GM23248 (cell line): Measurements from ENCODE around the gene MYLK.

Experiments used
- EZH2 ChIP-seq: fragments of 200-600 bp; sonication (generic); IDR thresholded peaks from 2 replicates; pipeline ENCODE4 v1.6.1; 2018; ENCODE audit warnings: antibody characterized with exemption, mild to moderate bottlenecking; ENCODE audit not compliant: insufficient read depth, poor library complexity, severe bottlenecking
- EZH2phosphoT487 ChIP-seq: fragments of 200-600 bp; sonication (generic); IDR thresholded peaks from 2 replicates; pipeline ENCODE4 v1.6.1; 2018; ENCODE audit warnings: antibody characterized with exemption, moderate library complexity, mild to moderate bottlenecking, low read depth; ENCODE audit not compliant: insufficient read depth

DNA sequence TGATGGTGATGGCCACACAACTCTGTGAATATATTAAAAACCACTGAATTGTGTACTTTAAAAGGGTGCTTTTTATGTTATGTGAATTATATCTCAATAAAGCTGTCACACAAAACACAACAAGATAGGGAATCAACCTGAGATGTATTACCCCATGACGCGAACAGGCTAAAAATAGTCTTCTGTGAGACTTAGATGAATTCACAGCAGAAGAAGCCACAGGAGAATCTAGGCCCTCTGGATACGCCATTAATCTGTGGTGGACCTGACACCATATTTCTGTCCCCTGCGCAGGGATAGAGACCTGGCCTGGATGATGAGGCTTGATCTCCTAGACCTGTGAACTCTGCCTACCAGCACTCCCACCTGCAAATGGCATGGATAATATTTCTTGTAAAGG lies 153.3 kb downstream of the MYLK start:
- TF ChIP-seq EZH2: no peak
- TF ChIP-seq EZH2phosphoT487: no peak
